HG02678 (cell line): Measurements from ENCODE around the gene LRG1.

Source experiments
- ATAC-seq: cut with Tn5 transposase; IDR thresholded peaks from one replicate; pipeline ENCODE4 v1.9.1; 2021; ENCODE audit warnings: mild to moderate bottlenecking, moderate library complexity; ENCODE audit not compliant: unreplicated experiment

LRG1 gene, protein sequence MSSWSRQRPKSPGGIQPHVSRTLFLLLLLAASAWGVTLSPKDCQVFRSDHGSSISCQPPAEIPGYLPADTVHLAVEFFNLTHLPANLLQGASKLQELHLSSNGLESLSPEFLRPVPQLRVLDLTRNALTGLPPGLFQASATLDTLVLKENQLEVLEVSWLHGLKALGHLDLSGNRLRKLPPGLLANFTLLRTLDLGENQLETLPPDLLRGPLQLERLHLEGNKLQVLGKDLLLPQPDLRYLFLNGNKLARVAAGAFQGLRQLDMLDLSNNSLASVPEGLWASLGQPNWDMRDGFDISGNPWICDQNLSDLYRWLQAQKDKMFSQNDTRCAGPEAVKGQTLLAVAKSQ

DNA sequence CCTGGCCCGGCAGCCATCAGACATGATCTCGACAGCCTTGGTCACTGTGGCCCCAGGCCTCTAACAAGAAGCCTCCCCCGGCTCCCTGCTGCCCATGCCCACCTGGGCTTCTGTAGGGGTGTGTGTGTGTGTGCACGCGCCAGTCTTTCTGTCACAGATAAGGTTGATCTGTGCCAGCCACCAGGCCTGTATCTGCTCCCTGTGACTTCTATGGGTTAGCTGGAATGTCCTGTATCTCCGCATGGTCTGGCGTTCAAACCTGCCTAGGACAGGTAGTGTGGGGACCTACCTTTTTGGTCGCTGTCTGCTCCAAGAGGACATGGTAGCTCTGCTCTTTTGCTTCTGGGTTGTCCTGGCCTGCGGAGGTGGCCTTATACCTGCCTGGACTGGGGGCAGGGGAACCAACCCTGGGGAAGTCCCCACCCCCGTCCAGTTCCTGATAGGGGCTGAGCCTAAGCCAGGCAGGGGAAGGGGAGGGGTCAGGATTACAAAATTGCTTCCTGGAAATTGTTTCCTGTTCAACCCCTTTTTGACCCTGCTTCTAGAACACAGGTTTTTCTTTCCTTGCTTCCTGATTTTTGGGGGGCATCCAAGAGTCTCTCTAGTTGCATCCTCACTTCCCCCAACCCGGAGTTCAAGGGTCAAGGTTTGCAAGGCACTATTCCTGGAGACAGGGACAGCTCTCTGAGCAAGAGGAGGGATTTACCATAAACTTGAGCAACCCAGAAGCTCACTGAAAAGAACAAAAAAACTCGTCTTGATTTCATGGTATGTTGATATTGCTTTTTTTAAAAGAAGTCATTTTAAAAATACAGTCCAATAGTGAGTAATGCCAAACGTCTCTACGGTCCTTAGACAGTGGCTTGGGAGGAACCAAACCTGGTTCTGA, at the start of gene LRG1:
TSS of gene LRG1 (minus strand) at position 344 of the 889 bp plus-strand sequence. CDS start at position 321, 23 bp downstream.
- no peak for ATAC-seq

DNA sequence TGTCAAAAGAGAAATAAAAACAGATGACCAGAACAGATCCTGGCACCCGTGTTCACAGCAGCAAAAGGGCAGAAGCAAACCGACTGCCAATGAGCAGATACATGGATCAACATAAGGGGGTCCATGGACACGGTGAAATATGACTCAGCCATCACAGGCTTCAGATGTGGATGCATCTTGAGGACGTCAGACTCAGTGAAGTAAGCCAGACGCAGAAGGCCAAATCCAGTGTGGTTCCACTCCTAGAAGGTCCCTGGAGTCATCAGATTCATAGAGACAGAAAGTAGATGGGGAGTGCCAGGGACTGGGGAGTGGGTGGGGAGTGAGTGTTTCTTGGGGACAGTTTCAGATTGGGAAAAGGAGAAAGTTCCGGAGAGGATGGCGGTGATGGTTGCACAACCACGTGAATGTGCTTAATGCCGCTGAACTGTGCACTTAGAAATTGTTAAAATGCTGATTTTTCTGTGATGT, 48.5 kb upstream of the LRG1 start:
- ATAC-seq, result no peak

GRCh38 chr19:4587527-4587926, 47.7 kb upstream of the LRG1 start:
- ATAC-seq, result no peak

- ATAC-seq, result no peak
Observed at GRCh38 chr19:4586691-4587090, 46.9 kb upstream of the LRG1 start.

DNA sequence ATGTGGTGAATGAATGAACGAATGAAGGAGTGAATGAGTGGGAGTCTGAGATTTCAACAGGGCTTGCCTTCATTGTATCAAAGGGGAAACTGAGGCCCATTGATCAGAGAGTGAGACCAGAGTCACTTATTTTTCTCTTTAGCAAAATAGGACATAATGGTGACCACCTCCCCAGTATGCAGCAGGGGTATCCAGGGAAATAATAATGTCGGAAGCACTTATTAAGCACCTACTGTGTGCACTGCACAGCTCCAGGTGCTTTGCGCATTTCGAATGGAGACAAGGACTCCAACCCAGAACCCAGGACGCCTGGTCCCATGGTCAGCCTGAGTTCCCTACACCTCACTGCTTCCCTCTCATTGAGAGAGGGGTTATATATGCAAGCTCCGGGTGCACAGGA, 46.4 kb upstream of the LRG1 start:
- ATAC-seq, result no peak

DNA sequence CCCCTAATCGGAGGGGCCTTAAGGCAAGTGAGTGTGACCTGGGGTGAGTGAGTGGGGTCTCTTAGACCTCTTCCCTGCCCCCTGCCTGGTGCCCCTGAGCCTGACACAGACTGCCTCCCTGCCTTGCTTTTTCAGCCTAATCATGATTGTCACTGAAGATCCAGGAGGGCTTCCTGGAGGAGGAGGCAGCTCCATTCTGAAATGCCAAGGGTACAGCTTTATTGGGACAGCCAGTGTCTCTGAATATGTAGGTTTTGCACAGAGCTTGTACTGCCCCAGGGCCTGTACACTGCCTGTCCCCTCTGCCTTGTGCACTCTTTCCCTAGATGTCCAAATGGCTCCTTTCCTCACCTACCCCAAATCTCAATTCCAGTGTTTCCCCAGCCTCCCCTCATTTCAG, 45.7 kb upstream of the LRG1 start:
- no peak for ATAC-seq

- ATAC-seq, result no peak
Observed at GRCh38 chr19:4584670-4585460, 45.0 kb upstream of the LRG1 start.

DNA sequence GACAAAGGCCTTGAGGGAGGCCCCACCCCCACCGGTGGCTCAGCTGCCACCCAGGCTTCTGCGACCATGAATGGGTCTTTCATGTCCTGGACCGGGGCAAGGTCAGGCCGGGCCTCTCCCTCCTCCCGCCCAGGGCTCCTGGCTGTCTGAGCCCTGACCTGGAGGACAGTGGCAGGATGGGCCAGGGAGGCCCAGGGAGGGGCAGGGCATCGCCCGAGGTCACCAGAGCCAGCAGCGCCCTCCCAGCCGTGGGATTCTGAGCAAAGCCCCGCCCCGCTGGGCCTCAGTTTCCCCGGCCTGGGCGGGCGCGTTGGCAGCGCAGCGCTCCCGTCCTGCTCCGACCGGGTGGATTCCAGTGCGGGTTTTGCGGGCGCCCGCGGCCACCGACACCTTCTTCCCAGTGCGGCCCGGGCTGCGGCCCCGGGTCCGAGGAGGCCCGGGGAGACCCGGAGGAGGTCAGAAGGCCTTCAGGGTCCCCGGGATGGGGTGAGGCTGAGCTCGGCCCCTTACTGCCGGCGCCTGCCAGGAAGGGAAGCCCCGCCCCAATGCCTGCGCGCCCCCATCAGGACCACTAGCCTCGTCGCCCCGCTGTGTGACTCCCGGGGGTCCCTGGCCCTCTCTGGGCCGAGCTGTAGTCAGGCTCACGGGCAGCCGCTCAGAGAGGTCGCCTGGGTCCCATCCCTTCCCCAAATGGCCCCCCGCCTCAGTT, 44.3 kb upstream of the LRG1 start:
- ATAC-seq, result no peak

GRCh38 chr19:4582980-4583842, 43.4 kb upstream of the LRG1 start:
- ATAC-seq, result no peak

DNA sequence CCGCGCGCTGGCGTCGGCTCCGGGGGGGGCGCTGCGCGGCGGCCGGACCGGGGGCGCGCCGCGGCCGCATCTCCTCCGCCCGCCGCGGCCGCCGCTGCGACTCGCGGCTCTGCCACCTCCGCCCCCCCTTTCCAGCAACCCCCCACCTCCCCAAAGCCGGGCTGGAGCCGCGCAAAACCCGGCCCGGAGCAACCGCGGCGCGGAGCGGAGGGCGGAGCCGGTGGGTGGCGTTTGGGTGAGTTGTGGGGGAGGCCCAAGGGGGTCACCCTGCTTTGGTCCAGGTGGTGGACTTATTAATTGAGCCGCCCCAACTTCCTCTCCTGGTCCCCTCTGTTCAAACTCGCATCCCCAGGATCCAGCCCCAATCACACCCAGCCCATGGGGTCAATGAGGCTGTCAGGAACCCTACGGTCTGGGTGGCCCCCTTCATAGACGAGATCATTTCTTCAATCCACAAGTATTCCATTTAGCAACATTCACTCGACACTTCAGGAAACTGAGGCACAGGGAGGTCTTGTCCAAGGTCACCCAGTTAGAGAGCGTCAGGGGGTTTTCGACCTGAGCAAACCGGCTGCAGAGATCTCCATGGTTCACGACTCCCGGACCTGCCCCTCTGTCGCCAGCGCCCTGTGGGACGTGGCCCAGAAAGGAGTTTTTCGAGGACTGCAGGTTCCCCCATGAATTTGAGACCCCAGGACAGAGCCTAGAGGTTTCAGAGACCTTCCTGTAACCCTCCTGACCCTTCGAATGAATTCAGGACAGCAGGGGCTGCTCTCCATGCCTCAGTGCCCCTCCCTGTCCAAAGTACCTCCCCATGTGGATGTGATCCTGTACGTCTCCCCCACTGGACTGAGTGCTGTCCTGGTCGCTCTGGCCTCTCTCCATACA, 42.1 kb upstream of the LRG1 start:
- no peak for ATAC-seq

GRCh38 chr19:4580961-4581665, 41.3 kb upstream of the LRG1 start:
- no peak for ATAC-seq

- no peak for ATAC-seq
Observed at GRCh38 chr19:4580021-4580901, 40.4 kb upstream of the LRG1 start.

DNA sequence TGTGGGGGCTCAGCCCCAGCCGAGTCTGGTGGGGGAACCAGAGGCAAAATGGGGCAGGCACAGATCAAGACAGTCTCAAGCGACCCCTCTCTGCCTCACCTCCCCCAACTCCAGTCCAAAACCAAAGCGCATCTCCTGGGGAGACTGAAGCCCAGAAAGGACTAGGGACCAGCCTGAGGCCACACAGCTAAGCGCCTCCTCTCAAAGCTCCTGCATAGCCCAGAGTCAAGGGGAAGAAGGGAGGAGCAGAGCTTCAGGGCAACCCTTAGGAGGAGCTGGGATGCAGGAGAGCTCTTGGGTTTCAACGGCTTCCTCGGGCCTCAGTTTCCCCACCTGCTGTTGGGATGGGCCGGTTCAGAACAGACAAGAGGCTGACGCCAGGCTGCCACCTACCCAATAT, 39.6 kb upstream of the LRG1 start:
- no peak for ATAC-seq

- no peak for ATAC-seq
Observed at GRCh38 chr19:4578552-4579248, 38.9 kb upstream of the LRG1 start.

DNA sequence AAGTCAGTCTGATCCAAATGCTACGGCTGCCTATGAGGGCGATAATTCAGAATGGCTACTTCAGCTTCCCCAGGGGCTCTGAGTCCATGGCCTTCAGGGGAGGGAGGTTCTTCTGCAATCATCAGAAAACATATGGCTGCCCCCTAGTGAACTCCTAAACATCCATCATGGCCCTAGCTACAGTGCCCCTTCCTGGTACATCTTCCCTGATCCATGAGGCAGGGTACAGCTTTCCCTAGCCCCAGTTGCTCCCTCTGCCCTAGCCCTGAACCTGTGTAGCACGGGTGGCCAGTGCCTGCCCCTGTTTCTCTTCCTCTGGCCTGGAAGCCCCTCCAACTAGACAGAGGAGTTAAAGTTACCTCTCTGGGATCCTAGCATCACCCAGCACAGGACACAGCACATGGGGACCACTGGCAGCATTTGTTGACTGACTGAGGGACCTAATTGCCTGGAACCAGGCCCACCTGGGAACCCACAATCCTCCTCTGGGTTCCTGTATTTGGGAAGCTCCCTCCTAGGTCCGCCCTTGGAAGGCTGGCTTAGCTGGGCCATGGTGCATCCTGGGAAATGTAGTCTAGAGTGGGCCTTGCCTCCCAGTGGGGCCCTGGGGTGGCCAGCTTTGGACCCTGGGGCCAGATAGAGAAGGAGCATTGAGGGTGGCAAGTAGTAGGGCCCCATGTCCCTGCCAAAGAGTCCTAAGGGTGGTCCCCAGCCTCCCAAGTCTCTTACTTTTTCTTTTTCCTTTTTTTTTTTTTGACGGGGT, 37.4 kb upstream of the LRG1 start:
- no peak for ATAC-seq
